HepG2 (cell line): ENCODE data around the gene MIDN. TPM values are rescaled to one million over a fixed set of nuclear protein-coding genes. Genes with fewer than 3 reads are reported as not detected.

Source experiments
- ARNTL ChIP-seq: sonication (generic); formaldehyde crosslinking; IDR thresholded peaks from 2 replicates; pipeline ENCODE4 v1.4.0; 2020; ENCODE audit warnings: mild to moderate bottlenecking, missing genetic modification reagents
- CBX1 ChIP-seq: IDR thresholded peaks from one replicate; pipeline ENCODE4 v1.6.1; 2016; ENCODE audit warnings: antibody characterized with exemption, low read depth
- CENPT ChIP-seq: sonication (generic); formaldehyde crosslinking; IDR thresholded peaks from 2 replicates; pipeline ENCODE4 v1.8.0; 2022; ENCODE audit warnings: low read depth, mild to moderate bottlenecking, moderate library complexity, missing genetic modification reagents
- EHMT2 ChIP-seq: fragments of 200-600 bp; sonication (generic); IDR thresholded peaks from 2 replicates; pipeline ENCODE4 v1.7.0; 2017; ENCODE audit warnings: antibody characterized with exemption, low read depth, low read length, borderline replicate concordance
- ELF1 ChIP-seq: sonication (generic); formaldehyde crosslinking; IDR thresholded peaks from 2 replicates; pipeline ENCODE4 v1.4.0; 2020; ENCODE audit warnings: missing genetic modification reagents
- FOXA1 ChIP-seq, 2 experiments: fragments of 450-650 bp in 1 of 2; sonication (generic) in 1 of 2; formaldehyde crosslinking in 1 of 2; IDR thresholded peaks; 2 replicates each; pipeline versions ENCODE4 v1.4.0 to v1.6.1; 2016 to 2020; ENCODE audit warnings: missing genetic modification reagents in 1 of 2
- GATAD1 ChIP-seq: IDR thresholded peaks from 2 replicates; pipeline ENCODE4 v1.6.1; 2016; ENCODE audit warnings: missing genetic modification reagents, missing compliant biosample characterization
- HCFC1 ChIP-seq: fragments of 150-350 bp; IDR thresholded peaks from 2 replicates; pipeline ENCODE4 v1.6.1; 2014; ENCODE audit warnings: low read depth, low read length
- MAZ ChIP-seq, 2 experiments: sonication (generic) in 1 of 2; formaldehyde crosslinking in 1 of 2; IDR thresholded peaks; 2 replicates each; pipeline versions ENCODE4 v1.5.0 to v1.6.1; 2012 to 2020; ENCODE audit warnings: low read depth in 2 of 2, mild to moderate bottlenecking in 2 of 2, borderline replicate concordance in 1 of 2, improper control_type of control experiment in 1 of 2, low read length in 1 of 2, missing genetic modification reagents in 1 of 2, moderate library complexity in 1 of 2
- NFKB2 ChIP-seq: sonication (generic); formaldehyde crosslinking; IDR thresholded peaks from 2 replicates; pipeline ENCODE4 v1.4.0; 2020; ENCODE audit warnings: missing genetic modification reagents, borderline replicate concordance
- NRL ChIP-seq: sonication (generic); formaldehyde crosslinking; IDR thresholded peaks from 2 replicates; pipeline ENCODE4 v1.5.0; 2020; ENCODE audit warnings: missing genetic modification reagents, mild to moderate bottlenecking, moderate library complexity, borderline replicate concordance
- PHF8 ChIP-seq: sonication (generic); formaldehyde crosslinking; IDR thresholded peaks from 2 replicates; pipeline ENCODE4 v1.5.0; 2020; ENCODE audit warnings: missing genetic modification reagents
- SP4 ChIP-seq: sonication (generic); formaldehyde crosslinking; IDR thresholded peaks from 2 replicates; pipeline ENCODE4 v1.8.1; 2023; ENCODE audit warnings: mild to moderate bottlenecking, missing genetic modification reagents
- TRIM22 ChIP-seq: fragments of 450-650 bp; IDR thresholded peaks from 2 replicates; pipeline ENCODE4 v1.6.1; 2017
- ZBTB25 ChIP-seq: IDR thresholded peaks from 2 replicates; pipeline ENCODE4 v1.6.1; 2018; ENCODE audit warnings: missing genetic modification reagents
- ZFP36L1 ChIP-seq: sonication (generic); formaldehyde crosslinking; IDR thresholded peaks from 2 replicates; pipeline ENCODE4 v1.8.0; 2022; ENCODE audit warnings: mild to moderate bottlenecking, missing genetic modification reagents, moderate library complexity
- ZNF547 ChIP-seq: sonication (generic); formaldehyde crosslinking; IDR thresholded peaks from 2 replicates; pipeline ENCODE4 v1.5.1; 2020; ENCODE audit warnings: mild to moderate bottlenecking, missing genetic modification reagents
- ZNF563 ChIP-seq: sonication (generic); formaldehyde crosslinking; IDR thresholded peaks from 2 replicates; pipeline ENCODE4 v1.8.0; 2022; ENCODE audit warnings: mild to moderate bottlenecking, moderate library complexity, missing genetic modification reagents
- polyA plus RNA-seq, 8 experiments: library from polyadenylated mRNA; depleted of rRNA in 3 of 8; stranded (reverse) in 7 of 8; unstranded in 1 of 8; fragments of >200 nt; fragmentation: Illumina TruSeq in 4 of 8; extraction: Trizol in 4 of 8; gene quantifications; 2 replicates each; pipeline versions ENCODE4 v1.2.1 to v1.2.3, GENCODE V29; 2011 to 2016; ENCODE audit warnings: low read depth in 4 of 8, missing spikeins in 1 of 8, mixed read lengths in 1 of 8; ENCODE audit not compliant: insufficient read depth in 1 of 8
- total RNA-seq, 5 experiments: library from RNA; depleted of rRNA; stranded (reverse); fragments of >200 nt; fragmentation: Illumina TruSeq; extraction: Trizol; gene quantifications; 2 replicates each; pipeline ENCODE4 v1.2.3, GENCODE V29; 2016; ENCODE audit warnings: low read depth in 1 of 5
- TF ChIP-seq, protein P1 (sequence below): sonication (generic); formaldehyde crosslinking; IDR thresholded peaks from 2 replicates; pipeline ENCODE4 v1.5.0; 2020; ENCODE audit warnings: missing genetic modification reagents, mild to moderate bottlenecking, borderline replicate concordance
- TF ChIP-seq, protein P2 (sequence below): sonication (generic); formaldehyde crosslinking; IDR thresholded peaks from 2 replicates; pipeline ENCODE4 v1.4.0; 2020; ENCODE audit warnings: mild to moderate bottlenecking, low read depth, missing genetic modification reagents
- TF ChIP-seq, protein P3 (sequence below): sonication (generic); formaldehyde crosslinking; IDR thresholded peaks from 2 replicates; pipeline ENCODE4 v1.5.1; 2020; ENCODE audit warnings: missing genetic modification reagents, mild to moderate bottlenecking, borderline replicate concordance

The MIDN gene
- total and polyA plus RNA-seq, 2 of the 13 experiments (the other 11 are each of a cell fraction or from before 2014, with no cell fraction given), result 8.4 to 18.0 TPM

DNA sequence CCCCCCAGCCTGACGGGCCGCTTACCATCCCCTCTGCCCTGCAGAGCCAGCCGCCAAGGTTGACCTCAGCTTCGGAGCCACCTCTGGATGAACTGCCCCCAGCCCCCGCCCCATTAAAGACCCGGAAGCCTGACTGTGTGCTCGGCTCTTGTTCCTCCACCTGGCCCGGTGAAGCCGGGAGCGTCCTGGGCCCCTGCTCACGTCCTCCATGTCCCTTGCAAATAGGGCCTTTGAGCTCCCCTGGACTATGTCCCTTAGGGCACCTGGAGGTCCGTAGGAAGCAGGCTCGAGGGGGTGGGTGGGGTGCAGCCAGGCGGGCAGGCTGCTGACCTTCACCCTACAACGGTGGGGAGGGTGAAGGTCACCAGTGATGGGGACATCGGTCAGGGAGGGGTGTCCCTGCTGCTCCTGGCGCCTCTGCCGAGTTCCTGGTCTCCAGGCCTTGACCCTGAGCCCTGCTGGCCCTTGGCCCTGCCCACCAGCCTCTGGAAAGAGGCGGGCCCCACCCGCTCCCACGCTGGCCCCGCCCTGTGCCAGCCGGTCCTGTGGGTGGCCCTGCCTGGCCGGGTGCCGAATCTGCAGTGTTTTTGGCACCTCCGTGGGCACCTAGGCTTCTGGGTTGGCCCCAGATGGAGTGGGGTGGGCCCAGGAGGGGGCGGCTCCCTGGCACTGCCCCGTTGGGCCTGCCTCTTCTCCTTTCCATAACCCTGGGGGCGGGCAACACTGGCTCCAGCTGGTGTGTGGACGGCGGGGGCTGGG lies 3.5 kb upstream of the MIDN start (continued):
- TF ChIP-seq, protein P1, sequence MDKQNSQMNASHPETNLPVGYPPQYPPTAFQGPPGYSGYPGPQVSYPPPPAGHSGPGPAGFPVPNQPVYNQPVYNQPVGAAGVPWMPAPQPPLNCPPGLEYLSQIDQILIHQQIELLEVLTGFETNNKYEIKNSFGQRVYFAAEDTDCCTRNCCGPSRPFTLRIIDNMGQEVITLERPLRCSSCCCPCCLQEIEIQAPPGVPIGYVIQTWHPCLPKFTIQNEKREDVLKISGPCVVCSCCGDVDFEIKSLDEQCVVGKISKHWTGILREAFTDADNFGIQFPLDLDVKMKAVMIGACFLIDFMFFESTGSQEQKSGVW (CRISPR knock-in tag), result no peak
- TF ChIP-seq ZNF563 (CRISPR knock-in tag) (peak; percentile 56; the same call in 1 of the 2 replicates), ZNF547 (no peak), CBX1 (peak; percentile 47), TRIM22 (no peak), NRL (CRISPR knock-in tag) (no peak; the same call in 1 of the 2 replicates), EHMT2 (no peak), CENPT (CRISPR knock-in tag) (no peak), GATAD1 (peak; percentile 48; the same call in 1 of the 2 replicates), PHF8 (CRISPR knock-in tag) (0 out of 2 replicates have a peak, but pooled peaks have one; percentile 29), MAZ (IDR thresholded peaks at IDR 0.05; ENCODE audit: borderline replicate concordance, low read depth, low read length) (peak; percentile 69; the same call in 1 of the 2 replicates), MAZ (CRISPR knock-in tag; IDR thresholded peaks at IDR 0.05; ENCODE audit: low read depth) (peak; percentile 90), ELF1 (peak; percentile 64), SP4 (CRISPR knock-in tag) (no peak; the same call in none of the 2 replicates), ZBTB25 (CRISPR knock-in tag) (peak; percentile 83), NFKB2 (CRISPR knock-in tag) (no peak), ARNTL (CRISPR knock-in tag) (peak; percentile 93), FOXA1 (IDR thresholded peaks at IDR 0.05) (no peak), FOXA1 (CRISPR knock-in tag; IDR thresholded peaks at IDR 0.05) (0 out of 2 replicates have a peak, but pooled peaks have one; percentile 4), HCFC1 (no peak; the same call in 1 of the 2 replicates), ZFP36L1 (CRISPR knock-in tag) (no peak)
- TF ChIP-seq, protein P2, sequence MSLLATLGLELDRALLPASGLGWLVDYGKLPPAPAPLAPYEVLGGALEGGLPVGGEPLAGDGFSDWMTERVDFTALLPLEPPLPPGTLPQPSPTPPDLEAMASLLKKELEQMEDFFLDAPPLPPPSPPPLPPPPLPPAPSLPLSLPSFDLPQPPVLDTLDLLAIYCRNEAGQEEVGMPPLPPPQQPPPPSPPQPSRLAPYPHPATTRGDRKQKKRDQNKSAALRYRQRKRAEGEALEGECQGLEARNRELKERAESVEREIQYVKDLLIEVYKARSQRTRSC (CRISPR knock-in tag), result no peak
- TF ChIP-seq, protein P3, sequence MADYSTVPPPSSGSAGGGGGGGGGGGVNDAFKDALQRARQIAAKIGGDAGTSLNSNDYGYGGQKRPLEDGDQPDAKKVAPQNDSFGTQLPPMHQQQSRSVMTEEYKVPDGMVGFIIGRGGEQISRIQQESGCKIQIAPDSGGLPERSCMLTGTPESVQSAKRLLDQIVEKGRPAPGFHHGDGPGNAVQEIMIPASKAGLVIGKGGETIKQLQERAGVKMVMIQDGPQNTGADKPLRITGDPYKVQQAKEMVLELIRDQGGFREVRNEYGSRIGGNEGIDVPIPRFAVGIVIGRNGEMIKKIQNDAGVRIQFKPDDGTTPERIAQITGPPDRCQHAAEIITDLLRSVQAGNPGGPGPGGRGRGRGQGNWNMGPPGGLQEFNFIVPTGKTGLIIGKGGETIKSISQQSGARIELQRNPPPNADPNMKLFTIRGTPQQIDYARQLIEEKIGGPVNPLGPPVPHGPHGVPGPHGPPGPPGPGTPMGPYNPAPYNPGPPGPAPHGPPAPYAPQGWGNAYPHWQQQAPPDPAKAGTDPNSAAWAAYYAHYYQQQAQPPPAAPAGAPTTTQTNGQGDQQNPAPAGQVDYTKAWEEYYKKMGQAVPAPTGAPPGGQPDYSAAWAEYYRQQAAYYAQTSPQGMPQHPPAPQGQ (CRISPR knock-in tag), result no peak
